Stomach (tissue), 9 donors: ENCODE results near the gene NPM3. TPM values are rescaled to one million over a fixed set of nuclear protein-coding genes. Genes with fewer than 3 reads are reported as not detected.

Experiments used
- DNase-seq, 2 donors: peaks; one replicate each; pipeline versions ENCODE4 v3.0.0 to v3.0.0-alpha.2; 2013 to 2019
- H3K27ac ChIP-seq, 5 donors: fragments of 200-600 bp in 4 of 5; sonication (generic) in 4 of 5; one replicate each; pipeline ENCODE4 v1.5.1; 2013 to 2019; ENCODE audit warnings: mild to moderate bottlenecking in 1 of 5, moderate library complexity in 1 of 5
- H3K27me3 ChIP-seq, 3 donors: fragments of 200-600 bp; sonication (generic); one replicate each; pipeline ENCODE4 v1.5.1; 2017 to 2019; ENCODE audit warnings: mixed run types in 1 of 3
- H3K36me3 ChIP-seq, 4 donors: fragments of 200-600 bp; sonication (generic); 1 replicate in 3 of 4; 2 replicates in 1 of 4; pipeline ENCODE4 v1.5.1; 2016 to 2019
- H3K4me1 ChIP-seq, 4 donors: fragments of 200-600 bp; sonication (generic); one replicate each; pipeline ENCODE4 v1.5.1; 2016 to 2019
- H3K4me3 ChIP-seq, 4 donors: fragments of 200-600 bp; sonication (generic) in 3 of 4; one replicate each; pipeline ENCODE4 v1.5.1; 2016 to 2019; ENCODE audit warnings: mild to moderate bottlenecking in 1 of 4
- H3K9me3 ChIP-seq, 4 donors: fragments of 200-600 bp; sonication (generic); one replicate each; pipeline ENCODE4 v1.5.1; 2016 to 2019
- CTCF ChIP-seq, 7 experiments: fragments of 450-650 bp in 4 of 7; fragments of 200-600 bp in 3 of 7; sonication (generic) in 3 of 7; IDR thresholded peaks; one replicate each; pipeline ENCODE4 v1.5.1; 2016 to 2019; ENCODE audit warnings: antibody characterized with exemption in 7 of 7, control low read depth in 2 of 7, mild to moderate bottlenecking in 1 of 7
- EP300 ChIP-seq: sonication (generic); formaldehyde crosslinking; IDR thresholded peaks from one replicate; pipeline ENCODE4 v1.6.1; 2017; ENCODE audit warnings: antibody characterized with exemption
- POLR2A ChIP-seq, 4 donors: fragments of 450-650 bp; IDR thresholded peaks; one replicate each; pipeline ENCODE4 v1.6.1; 2016; ENCODE audit warnings: antibody characterized with exemption in 4 of 4, control low read depth in 2 of 4, mild to moderate bottlenecking in 1 of 4, moderate library complexity in 1 of 4
- POLR2AphosphoS5 ChIP-seq, 3 donors: sonication (generic); formaldehyde crosslinking; IDR thresholded peaks; one replicate each; pipeline ENCODE4 v1.6.1; 2016; ENCODE audit warnings: antibody characterized with exemption in 3 of 3
- WGBS, 5 donors: extraction: QIAGEN DNeasy Blood & Tissue Kit in 3 of 5; methylation state at CpG; one replicate each; pipeline versions ENCODE4 v1.1.5 to v1.1.7; 2013 to 2018; 5-methylcytosine and 5-hydroxymethylcytosine counted together
- intact Hi-C: fragments of 100-400 bp; cut with DNase I; formaldehyde crosslinking; loops from one replicate; pipeline ENCODE4 v1.15.1; 2023; ENCODE audit warnings: low total_unique reads
- polyA plus RNA-seq, 3 donors: library from polyadenylated mRNA; stranded (reverse); fragments of 200-250 nt; gene quantifications; one replicate each; pipeline ENCODE4 v1.2.3, GENCODE V29; 2013
- total RNA-seq, 5 donors: library from RNA; depleted of rRNA; stranded (reverse); fragments of >200 nt; gene quantifications; one replicate each; pipeline versions ENCODE4 v1.1.0 to v1.2.3, GENCODE V29; 2014 to 2016
- donor health status: healthy with polysubstance abuse.
- donor health status: Bipolar disorder and iron deficiency.
- donor health status: healthy.

Gene NPM3
- total and polyA plus RNA-seq, 8 donors, result 2.3 to 68.1 (median 26.0) TPM; not detected in 1

DNA sequence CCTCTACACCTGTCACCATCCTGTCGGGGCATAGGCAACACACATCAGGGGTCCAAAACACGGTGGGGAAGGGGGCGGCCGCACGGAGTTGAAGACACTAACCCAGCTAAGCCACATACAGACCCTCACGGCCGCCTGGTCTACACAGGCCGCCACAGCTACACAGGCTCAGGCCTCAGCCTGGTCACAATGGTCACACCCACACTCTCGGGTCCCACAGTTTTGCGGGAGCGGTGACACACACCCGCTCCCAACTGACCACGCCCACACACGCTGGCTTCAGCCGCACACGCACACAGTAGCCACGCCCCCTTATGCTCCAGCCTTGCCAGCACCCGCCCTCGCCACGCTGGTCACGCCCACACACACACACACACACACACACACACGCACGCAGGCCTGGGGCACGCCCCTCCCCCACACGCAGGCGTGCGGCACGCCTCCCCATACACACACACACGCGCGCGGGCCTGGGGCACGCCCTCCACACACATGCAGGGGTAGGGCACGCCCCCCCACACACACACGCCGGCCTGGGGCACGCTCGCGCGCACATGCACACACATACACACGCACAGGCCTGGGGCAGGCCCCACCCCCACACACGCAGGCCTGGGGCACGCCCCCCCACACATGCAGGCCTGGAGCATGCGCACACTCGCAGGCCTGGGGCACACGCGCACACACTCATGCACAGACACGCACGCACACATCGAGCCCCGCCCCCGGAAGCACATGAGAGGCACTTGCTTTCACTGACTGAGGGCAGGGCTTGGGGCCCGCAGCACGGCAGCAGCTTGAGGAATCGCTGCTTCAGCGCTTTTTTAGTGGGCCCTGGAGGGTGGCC lies 47.3 kb upstream of the NPM3 start:
- Histone ChIP-seq H3K36me3 (peaks cover 0 to 12% (median 8%) of the 10 kb centered on the region in 4 donors), H3K9me3 (no peaks in the 10 kb centered on the region), H3K27ac (peak overlapping the region; percentile 62 to 81 (median 75)), H3K4me3 (peak overlapping the region; percentile 50 to 68 (median 56)), H3K4me1 (peaks cover 17 to 41% (median 25%) of the 10 kb centered on the region in 4 donors), H3K27me3 (no peaks in the 10 kb centered on the region)
- TF ChIP-seq POLR2AphosphoS5 (IDR thresholded peaks at IDR 0.05), result peak in 1 of 3 donors; percentile 27
- TF ChIP-seq POLR2A (IDR thresholded peaks at IDR 0.05), result no peak
- TF ChIP-seq EP300, result no peak
- peak in 1 of 7 experiments; percentile 10 for TF ChIP-seq CTCF (IDR thresholded peaks at IDR 0.05)
- peak; percentile 93 to 97 for DNase-seq
- 0 to 3% (median 2%) methylated on average over 47 to 56 of the region's 56 CpGs for WGBS, 5 donors
- intact Hi-C loops, result loop anchor here (10.0 kb wide), 1 partner anchor 184 kb away; no protein-coding TSS in a partner anchor

DNA sequence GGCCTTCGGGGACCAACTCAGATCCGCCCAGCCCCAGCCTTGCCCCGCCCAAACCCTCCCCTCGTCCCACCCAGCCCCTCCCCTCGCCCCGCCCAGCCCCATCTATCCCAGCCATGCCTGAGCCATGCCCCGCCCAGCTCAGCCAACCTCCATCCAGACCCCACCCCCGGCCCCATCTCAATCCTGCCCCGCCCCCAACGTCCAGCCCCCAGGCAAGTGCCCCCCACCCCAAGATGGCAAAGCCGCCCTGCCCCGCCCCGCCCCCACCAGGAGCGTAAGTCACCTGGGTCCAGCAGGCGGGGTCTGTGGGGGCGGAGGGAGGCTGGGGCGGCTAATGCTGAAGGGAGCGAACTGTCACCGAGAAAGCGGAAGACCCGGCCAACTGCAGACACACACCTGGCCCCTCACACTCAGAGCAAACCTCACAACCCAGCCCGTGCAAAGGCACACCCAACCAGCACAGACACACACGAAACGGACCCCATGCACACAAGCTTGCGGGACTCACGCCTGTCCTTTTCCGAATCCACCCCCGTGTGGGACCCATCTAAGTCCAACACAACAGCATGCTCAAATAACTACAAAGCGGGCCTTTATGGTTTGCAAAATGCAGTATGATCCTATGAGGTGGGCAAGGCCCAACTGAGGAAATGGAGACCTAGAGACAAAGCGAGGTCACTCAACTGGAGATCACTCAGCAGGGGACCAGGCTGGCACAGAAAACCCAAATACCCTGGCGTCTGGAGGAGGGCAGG lies 46.5 kb upstream of the NPM3 start:
- peak overlapping the region; percentile 50 to 68 (median 56) for H3K4me3 ChIP-seq
- H3K36me3 ChIP-seq, result peaks cover 0 to 12% (median 8%) of the 10 kb centered on the region in 4 donors
- H3K9me3 ChIP-seq, result no peaks in the 10 kb centered on the region
- TF ChIP-seq CTCF (IDR thresholded peaks at IDR 0.05) (no peak), POLR2A (IDR thresholded peaks at IDR 0.05) (no peak), POLR2AphosphoS5 (IDR thresholded peaks at IDR 0.05) (no peak), EP300 (no peak)
- peak; percentile 53 to 91 for DNase-seq
- H3K27ac ChIP-seq, result peak overlapping the region; percentile 62 to 81 (median 75)
- WGBS, 5 donors, result 6 to 23% (median 10%) methylated on average over 10 to 31 of the region's 31 CpGs
- peaks cover 17 to 36% (median 25%) of the 10 kb centered on the region in 4 donors for H3K4me1 ChIP-seq
- no peaks in the 10 kb centered on the region for H3K27me3 ChIP-seq
- intact Hi-C loops, result loop anchor here (10.0 kb wide), 1 partner anchor 185 kb away; no protein-coding TSS in a partner anchor

- peak in 1 of 2 donors; percentile 53 for DNase-seq
- Histone ChIP-seq H3K4me1 (peaks cover 17 to 36% (median 25%) of the 10 kb centered on the region in 4 donors), H3K4me3 (peak overlapping the region; percentile 50 to 68 (median 56)), H3K9me3 (no peaks in the 10 kb centered on the region), H3K27me3 (no peaks in the 10 kb centered on the region), H3K36me3 (peaks cover 0 to 12% (median 8%) of the 10 kb centered on the region in 4 donors), H3K27ac (peak overlapping the region in 2 of 5 donors; percentile 48 to 81)
- TF ChIP-seq EP300, result no peak
- TF ChIP-seq POLR2A (IDR thresholded peaks at IDR 0.05), result no peak
- TF ChIP-seq POLR2AphosphoS5 (IDR thresholded peaks at IDR 0.05), result no peak
- TF ChIP-seq CTCF (IDR thresholded peaks at IDR 0.05), result no peak
- intact Hi-C loops, result no loop called here
- 53 to 65% (median 62%) methylated on average over 36 to 39 of the region's 39 CpGs for WGBS, 5 donors
Measured at GRCh38 chr10:101828766-101829551, 45.7 kb upstream of the NPM3 start.
